ENCODE measurements around the gene TCF7L2. TPM values are rescaled to one million over a fixed set of nuclear protein-coding genes. Genes with fewer than 3 reads are reported as not detected.

Gene TCF7L2
- 10 to 100 TPM; 40.8 to 47.4 (median 43.3) TPM for polyA plus RNA-seq (ENCODE audit: insufficient read length in 4 of 4)

DNA sequence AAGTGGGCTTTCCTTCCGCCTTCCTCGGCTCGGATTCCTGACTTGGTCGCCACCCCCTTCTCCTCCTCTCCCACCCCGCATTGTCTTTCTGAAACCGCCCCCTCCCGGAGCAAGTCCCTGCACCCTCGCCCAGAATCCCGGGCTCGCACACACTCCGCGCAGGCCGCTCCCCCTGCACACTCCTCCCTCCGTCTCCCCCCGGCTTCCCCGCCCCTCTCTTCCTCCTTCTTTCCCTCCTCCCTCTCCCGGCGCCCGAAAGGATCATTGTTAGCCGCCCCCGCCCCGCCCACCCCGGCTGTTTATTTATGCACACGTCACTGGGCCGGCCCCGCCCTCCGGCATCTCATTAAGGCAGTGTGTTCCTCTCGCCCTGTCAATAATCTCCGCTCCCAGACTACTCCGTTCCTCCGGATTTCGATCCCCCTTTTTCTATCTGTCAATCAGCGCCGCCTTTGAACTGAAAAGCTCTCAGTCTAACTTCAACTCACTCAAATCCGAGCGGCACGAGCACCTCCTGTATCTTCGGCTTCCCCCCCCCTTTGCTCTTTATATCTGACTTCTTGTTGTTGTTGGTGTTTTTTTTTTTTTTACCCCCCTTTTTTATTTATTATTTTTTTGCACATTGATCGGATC is at the start of gene TCF7L2:
TSS of gene TCF7L2 (plus strand) at position 373 of the 633 bp plus-strand sequence. CDS start 510 bp downstream, outside the sequence.
- peak; percentile 86 to 97 (median 95) for DNase-seq (ENCODE audit: low read depth in 4 of 4, low spot score in 3 of 4)

DNA sequence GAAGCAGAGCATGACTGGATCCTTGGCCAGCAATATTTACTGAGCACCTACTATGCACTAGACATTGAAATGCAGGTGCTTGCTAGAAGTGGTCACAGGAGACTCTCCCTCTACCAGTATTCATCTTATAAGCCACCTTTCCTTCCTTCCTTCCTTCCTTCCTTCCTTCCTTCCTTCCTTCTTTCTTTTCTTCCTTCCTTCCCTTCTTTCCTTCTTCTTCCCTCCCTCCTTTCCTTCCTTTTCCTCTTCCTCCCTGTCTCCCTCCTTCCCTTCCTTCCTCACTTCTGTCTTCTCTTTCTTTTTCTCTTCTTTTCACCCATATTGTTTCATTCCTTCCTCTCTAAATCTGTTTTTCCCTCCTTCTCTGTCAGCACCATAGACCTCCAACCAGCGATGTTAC is 47.3 kb upstream of the TCF7L2 start:
- no peak for DNase-seq (ENCODE audit: low read depth in 4 of 4, low spot score in 3 of 4)

DNA sequence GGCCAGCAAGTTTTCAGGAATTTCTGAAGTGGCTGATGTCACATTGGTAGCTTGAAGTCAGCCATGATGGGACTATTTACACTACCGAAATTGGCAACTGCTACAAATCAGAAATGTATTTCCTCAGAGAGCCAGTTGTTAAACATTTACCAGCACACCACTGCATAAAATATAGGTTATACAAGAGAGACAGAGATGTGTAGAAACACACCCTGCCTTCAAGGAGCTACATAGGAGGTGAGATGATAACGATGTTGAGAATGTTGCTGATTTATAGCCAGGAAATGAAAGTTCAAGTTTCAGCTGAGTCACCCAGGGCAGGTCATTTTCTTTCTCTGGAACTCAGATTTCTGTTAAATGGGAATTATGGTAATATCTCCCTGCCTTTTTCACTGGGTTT is 46.0 kb upstream of the TCF7L2 start:
- no peak for DNase-seq (ENCODE audit: low read depth in 4 of 4, low spot score in 3 of 4)

DNA sequence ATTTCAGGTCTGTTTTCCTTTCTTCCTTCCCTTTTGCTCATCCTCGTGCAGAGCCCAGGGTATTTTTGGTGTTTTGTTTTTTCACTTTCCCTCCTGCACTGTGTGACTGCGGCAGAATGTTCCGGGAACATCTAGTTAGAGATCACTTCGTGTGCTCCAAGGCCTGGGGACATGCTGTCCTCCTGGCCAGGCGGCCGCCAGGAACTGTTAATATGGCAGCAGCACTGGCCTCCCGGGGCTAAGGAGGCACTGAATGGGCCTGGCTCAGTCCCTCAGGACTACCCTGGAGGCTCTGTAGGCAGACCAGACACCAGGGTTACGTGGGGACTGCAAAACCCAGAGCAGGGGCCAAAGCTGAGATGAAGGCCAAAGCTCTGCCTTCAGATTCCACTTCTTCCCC is 43.1 kb upstream of the TCF7L2 start:
- no peak for DNase-seq (ENCODE audit: low read depth in 4 of 4, low spot score in 3 of 4)

DNA sequence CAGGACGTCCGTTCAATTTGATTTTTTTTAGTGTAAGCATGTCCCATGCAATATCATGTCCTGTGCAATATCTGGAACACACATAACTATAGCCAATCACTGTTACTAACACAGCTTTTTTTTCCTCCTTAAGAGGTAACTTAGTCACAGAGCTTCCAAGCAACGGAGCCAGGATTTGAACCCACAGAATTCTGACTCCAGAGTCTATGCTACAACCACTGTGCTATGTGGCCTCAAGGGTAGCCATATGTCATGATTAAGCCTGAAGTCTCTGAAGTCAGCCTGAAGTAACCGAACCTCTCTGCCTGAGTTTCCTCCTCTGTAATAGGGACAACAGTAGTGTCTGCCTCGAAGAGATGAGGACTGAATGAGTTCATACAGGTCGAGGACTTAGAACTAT is 42.2 kb upstream of the TCF7L2 start:
- no peak for DNase-seq (ENCODE audit: low read depth in 4 of 4, low spot score in 3 of 4)

DNA sequence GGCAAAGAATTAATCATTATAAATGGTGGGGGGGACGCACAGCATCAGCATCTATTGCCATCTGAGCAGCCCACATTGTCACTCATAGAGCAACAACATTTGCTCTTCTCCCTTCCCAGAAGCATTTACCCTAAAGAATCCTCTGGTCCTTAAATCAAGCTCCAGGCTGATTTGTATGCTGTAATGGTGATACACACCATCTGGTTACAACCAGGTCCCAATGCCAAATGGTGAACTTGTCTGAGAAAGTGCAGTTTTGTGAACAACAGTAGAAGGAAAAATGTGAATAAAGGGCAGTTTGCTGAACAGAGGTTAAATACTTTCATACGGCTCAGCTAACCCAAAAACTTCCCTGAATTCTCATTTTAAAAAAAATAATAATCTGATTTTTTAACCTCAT is 38.8 kb upstream of the TCF7L2 start:
- peak in 1 of 4 donors; percentile 41 for DNase-seq (ENCODE audit: low read depth in 4 of 4, low spot score in 3 of 4)

DNA sequence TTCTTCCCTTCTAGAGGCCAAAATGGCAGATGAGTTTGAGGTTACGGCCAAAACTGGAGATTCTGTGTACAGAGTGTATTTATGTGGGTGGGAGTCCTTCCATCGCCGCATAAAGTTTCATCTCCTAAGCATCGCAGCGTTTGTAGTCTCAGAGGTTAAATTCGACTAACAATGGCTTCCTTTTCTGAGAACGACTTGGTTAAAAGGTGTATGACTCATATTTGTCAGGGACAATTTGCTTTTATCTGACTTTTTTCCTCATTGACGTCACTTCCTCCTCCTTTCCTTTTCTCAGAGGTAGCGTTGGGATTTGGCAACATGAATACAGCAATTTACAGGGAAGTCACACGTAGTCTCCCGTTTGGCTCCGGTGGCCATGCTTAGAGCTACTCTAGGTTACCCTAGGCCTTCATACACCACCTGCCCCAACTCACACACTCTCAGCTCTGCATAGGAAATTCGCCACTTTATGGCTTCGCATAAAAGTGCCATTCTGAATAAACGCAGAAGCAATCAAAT is 37.6 kb upstream of the TCF7L2 start:
- peak in 3 of 4 donors; percentile 63 to 75 (median 75) for DNase-seq (ENCODE audit: low read depth in 4 of 4, low spot score in 3 of 4)

DNA sequence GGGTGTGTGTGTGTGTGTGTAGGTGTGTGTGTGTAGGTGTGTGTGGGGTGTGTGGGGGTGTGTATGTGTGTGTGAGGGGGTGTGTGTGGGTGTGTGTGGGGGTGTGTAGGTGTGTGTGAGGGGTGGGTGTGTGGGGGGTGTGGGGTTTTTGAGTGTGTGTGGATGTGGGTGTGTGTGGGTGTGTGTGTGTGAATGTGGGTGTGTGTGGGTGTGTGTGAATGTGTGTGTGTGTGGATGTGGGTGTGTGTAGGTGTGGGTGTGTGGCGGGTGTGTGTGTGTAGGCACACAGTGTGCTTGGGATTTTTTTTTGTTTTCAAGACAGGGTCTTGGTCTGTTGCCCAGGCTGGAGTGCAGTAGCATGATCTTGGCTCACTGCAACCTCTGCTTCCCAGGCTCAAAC is 36.8 kb upstream of the TCF7L2 start:
- DNase-seq (ENCODE audit: low read depth in 4 of 4, low spot score in 3 of 4) = no peak

DNA sequence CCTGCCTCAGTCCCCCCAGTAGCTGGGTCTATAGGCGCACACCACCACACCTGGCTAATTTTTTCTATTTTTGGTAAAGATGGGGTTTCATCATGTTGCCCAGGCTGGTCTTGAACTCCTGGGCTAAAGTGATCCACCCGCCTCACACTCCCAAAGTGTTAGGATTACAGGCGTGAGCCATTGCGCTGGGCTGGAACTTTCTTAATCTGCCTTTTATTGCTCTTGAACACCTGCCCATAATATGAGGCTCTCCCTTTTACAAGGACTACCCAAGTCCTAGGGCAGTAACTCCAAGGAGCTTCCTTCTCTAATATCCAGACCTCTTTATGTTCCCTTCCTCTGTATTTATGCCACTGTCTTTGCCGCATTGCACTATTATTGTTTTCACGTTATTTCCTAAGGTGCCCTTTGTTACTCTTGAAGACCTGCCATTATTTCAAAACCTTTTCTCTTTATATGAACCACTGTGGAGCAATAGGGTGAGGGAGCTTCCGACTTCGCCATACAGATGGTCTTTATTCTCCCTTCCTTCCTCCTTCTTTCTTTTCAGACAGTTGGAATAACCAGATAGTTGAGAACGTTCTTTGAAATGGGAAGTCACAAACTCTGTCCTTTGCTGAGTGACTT is 36.3 kb upstream of the TCF7L2 start:
- DNase-seq (ENCODE audit: low read depth in 4 of 4, low spot score in 3 of 4) = no peak

DNA sequence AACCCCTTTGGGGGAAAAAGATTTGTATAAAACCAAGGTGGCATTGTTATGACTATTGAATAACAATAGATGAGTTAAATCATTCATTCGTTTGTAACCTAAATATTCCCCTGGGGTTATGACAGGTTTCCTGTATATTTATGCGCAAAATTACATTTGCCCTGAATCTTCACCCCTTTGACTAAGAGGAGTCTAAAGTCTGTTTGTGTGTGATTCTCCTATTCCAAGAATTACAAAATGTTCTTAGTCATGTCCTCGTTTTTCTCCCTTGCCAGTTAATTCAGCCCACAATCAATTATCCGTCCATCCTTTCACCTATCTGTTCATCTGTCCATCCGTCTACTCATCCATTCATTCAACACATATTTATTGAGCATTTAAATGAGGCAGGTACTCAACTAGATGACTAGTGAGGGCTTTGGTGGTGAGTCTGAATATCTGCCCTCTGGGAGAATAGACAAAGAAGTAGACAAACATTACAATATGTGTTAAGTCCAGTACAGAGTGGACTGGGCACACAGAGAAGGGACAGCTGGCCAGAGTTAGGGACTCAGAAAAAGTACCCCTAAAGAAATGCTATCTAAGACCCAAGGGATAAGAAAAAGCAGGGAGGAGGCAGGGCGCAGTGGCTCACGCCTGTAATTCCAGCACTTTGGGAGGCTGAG is 35.6 kb upstream of the TCF7L2 start:
- DNase-seq (ENCODE audit: low read depth in 4 of 4, low spot score in 3 of 4) = no peak

DNA sequence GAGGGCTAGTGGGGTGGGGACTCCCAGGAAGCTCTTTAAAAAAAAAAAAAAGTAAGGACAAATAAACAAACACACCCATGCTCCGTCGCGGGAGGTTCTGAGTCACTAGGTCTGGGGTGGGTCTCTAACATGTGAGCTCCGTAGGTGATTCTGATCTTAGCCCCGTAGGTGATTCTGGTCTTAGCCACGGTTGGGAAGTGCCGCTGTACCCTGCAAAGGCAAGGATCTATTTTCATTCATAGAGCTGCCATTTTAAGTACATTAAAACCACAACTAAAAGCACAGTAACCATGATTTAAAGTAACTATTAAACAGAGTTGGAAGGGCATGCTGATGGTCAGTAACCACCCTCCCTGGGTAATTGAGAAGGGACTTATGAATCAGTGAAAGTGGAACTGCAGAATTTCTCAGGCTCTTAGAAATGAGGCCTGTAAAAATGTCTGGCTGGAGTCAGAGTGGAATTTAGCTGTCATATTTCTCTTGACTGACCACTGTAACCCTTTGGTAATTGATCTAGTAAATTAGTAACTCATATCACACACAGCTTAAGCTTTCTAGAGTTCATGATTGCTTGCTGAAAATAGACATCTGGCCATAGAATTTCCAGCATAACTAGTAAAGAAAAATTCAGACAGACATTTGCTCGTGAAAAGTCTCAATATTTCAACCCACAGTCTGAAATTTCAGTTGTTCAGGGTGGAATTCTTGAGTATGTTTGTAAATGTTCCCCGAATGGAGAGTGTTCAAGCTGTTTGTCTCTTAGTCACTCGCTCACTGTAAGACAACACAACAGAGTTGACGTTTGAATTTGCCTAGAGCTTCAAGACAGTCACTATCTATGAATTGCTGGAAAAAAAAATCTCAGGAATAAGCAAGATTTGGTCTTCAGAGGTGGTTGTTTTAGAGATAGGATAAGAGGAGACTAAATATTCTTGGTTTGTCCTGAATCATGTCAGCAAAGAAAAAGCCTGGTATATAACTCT is 34.2 kb upstream of the TCF7L2 start:
- DNase-seq (ENCODE audit: low read depth in 4 of 4, low spot score in 3 of 4) = peak in 2 of 4 donors; percentile 36 to 65

DNA sequence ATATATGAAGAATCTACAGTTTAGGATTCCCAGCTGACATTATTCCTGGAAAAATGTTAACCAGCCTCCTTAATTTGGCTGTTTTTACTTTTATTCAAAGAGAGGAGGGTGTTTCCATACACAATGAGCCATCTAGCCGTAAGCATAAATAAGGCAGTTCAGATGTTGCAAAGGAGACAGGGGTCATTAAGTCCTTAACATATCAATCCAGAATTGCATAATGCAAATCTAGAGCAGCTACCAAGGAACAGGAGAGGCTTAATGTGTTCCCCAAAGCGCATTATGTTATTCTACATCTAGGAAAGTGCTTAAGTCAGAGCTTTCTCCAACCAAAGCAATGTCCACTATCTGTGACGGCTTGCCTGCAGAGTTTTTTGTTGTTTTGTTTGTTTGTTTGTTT is 32.4 kb upstream of the TCF7L2 start:
- DNase-seq (ENCODE audit: low read depth in 4 of 4, low spot score in 3 of 4) = no peak

DNA sequence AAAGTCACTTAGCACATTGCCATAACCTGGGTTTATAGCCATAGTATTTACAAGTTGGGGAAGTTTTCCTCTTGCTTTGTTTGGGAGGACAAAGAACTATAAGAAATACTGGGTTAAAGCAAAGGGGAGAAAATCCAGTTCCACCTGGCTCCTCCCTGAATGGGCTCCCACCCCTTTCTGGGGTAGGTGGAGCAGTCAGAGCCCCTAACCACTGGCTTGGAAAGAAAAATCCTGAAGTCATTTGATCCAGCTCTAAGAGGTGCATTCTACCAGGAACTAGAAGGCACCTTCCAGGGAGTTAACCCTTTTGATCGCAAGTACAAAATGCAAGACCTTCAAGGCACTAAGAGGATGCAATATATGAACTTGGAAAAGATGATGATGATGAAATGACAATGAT is 31.3 kb upstream of the TCF7L2 start:
- DNase-seq (ENCODE audit: low read depth in 4 of 4, low spot score in 3 of 4) = no peak

DNA sequence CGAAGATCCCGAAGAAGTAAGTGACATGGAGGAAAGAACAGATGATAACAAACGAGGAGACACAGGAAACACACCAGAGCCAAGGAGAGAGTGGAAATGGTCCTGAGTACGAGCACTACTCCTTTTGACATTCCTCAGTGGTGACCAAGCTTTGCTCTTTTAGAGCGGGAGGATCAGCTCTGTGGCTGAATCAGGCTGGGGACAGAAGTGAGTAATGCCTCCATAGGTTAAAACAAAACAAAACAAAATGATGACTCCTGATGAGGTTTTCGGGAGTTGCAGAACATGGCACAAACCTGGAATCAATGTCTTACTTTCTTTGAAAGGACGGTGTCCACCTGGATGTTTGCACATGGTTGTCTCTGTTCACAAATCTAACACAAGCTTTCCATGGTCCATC is 30.3 kb upstream of the TCF7L2 start:
- DNase-seq (ENCODE audit: low read depth in 4 of 4, low spot score in 3 of 4) = no peak

DNA sequence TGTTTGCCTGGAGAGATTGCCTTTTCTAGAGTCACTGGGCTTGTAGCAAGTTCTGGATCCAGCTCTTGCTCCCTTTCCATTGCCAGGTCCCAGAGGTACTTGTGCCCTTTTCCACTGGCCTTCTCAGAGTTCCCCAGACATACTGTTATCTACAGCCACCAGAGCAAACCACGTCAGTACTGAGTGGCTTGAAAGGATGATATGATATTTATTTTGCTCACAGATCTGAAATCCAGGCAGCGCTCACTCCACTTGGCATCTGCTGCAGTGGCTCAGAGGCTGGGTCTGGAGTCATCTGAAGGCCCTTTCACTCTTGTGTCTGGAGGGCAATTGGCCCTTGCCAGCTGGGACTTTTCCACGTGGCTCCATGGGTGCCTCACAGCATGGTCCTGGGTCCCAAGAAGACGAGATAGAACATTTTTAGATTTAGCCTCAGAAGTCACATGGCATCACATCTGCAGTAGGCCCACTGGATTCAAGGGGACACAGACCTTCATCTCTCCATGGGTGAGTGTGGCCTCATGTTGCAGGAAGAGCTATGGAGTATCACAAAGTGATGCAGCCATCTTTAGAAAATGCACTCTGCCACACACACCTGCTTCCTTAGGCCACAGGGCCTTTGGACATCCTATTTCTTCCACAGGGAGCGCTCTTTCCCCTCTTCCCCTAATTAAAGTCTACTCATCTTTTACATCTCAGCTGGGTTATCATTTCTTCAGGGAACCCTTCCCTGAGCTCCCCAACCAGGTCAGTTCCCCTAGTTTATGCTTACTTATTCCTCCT is 22.9 kb upstream of the TCF7L2 start:
- no peak for DNase-seq (ENCODE audit: low read depth in 4 of 4, low spot score in 3 of 4)

DNA sequence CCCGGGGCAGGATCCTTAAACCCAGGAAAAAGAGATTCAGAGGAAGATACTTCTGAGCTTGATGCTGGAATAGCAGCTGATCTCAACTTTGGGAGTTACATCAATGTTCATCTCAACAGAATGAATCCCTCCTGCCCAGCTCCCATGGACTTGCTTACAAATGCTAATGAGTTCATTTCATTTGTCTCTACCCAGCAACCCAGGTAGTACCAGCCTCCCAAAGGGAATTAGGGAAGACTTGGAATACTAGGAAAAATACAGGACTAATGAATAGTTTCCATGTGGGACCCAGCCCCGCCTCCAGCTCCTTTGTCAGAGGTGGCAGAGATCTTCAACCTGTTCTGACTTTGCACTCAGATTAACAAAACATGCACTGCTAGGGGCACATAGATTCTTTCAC is 22.1 kb upstream of the TCF7L2 start:
- DNase-seq (ENCODE audit: low read depth in 4 of 4, low spot score in 3 of 4) = no peak

DNA sequence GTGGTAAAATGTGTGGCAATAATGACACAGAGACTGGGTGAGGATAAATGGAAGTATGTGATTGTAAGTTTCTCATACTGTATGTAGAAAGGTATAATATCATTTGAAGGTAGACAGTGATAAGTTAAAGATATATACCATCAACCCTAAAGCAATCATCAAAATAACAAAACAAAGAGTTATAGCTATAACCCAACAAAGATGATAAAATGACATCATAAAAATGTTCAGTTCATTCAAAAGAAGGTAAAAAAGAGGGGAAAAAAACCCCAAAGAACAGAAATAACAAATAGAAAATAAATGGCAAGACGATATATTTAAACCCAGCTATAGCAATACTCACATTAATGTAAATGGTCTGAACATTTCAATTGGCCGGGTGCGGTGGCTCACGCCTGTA is 17.4 kb upstream of the TCF7L2 start:
- DNase-seq (ENCODE audit: low read depth in 4 of 4, low spot score in 3 of 4) = no peak

DNA sequence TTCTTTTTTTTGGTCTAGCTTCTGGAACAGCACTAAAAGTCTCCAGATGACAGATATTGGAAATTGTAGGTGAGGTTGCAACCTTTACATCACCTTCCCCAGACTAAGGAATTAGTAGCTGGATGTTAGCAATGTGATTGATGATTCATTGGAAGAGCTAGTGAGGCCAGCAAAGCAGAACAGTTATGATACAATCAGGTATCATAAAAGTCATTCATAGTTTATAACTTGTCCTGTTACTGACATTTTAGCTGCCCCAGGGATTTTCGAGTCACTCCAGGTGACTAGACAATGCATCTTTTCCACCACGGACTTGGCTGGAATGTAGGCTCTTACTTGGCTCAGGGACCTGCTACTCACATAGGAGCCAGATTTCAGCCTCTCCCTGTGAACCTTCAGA is 15.9 kb upstream of the TCF7L2 start:
- no peak for DNase-seq (ENCODE audit: low read depth in 4 of 4, low spot score in 3 of 4)

DNA sequence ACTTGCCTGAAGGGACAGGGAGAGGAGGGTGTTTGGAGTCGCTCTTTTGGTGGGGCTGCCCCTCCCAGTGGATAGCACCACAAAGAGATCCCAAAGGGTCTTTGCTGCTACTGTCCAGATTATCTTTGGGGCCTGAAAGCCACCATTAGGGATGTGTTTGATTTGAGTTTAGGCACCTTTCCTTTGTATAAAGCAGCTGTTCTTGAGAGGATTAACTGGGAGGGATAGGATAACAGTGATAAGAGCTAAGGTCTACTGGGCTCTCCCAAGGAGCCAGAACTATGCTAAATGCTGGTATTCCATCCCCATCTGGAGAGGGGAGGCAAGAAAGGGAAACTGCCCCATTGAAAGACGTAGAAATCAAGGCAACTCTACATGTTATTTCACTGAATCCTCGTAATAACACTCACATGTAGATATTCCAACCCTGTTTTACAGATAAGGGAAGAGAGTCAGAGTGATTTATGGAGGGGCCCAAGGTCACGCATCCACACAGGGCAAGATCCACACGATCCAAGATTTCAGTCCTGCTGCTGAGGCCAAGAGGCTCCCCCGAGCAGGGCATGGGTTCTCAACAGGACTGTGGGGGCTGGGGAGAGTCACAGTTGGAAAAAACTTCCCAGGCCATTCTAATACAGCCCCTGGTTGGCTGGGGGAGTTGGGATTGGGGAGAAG is 11.1 kb upstream of the TCF7L2 start:
- DNase-seq (ENCODE audit: low read depth in 4 of 4, low spot score in 3 of 4) = no peak

Data from right renal pelvis (tissue), 4 donors.